NOMO-1 (cell line): Measurements from ENCODE around the gene C3orf18.

Experiments
- DNase-seq, 2 experiments: peaks; one replicate each; lab custom pipeline; 2025; ENCODE audit not compliant: unreplicated experiment in 2 of 2; lab: John Stamatoyannopoulos, UW

C3orf18 gene

GRCh38 chr3:50581459-50581842 is 13.9 kb upstream of the C3orf18 start:
- DNase-seq: no peak

GRCh38 chr3:50580683-50581458 is 13.3 kb upstream of the C3orf18 start:
- no peak for DNase-seq

GRCh38 chr3:50577348-50577747 is 9.8 kb upstream of the C3orf18 start:
- DNase-seq: no peak

- no peak for DNase-seq
Measured at GRCh38 chr3:50575372-50575771, 7.8 kb upstream of the C3orf18 start.

GRCh38 chr3:50574444-50574831 is 6.9 kb upstream of the C3orf18 start:
- DNase-seq: no peak

- no peak for DNase-seq
Measured at GRCh38 chr3:50573566-50574443, 6.3 kb upstream of the C3orf18 start.

- DNase-seq: no peak
Measured at GRCh38 chr3:50572801-50573371, 5.3 kb upstream of the C3orf18 start.

- peak; percentile 53 to 71 for DNase-seq
Measured at GRCh38 chr3:50572158-50572557, 4.6 kb upstream of the C3orf18 start.

- no peak for DNase-seq
Measured at GRCh38 chr3:50571486-50571885, 3.9 kb upstream of the C3orf18 start.

GRCh38 chr3:50570508-50571279 is 3.1 kb upstream of the C3orf18 start:
- no peak for DNase-seq

GRCh38 chr3:50568947-50569749 is 1.6 kb upstream of the C3orf18 start, which contains the start of gene HEMK1:
HEMK1 (plus strand) TSS chr3:50569522; CDS start chr3:50571105, 1,583 bp downstream.
- DNase-seq: peak; percentile 86 to 89

GRCh38 chr3:50567011-50567385 is 549 bp downstream of the C3orf18 start:
- DNase-seq: no peak

GRCh38 chr3:50564321-50564720 is 3.2 kb downstream of the C3orf18 start:
- no peak for DNase-seq

- DNase-seq: no peak
Measured at GRCh38 chr3:50563867-50564266, 3.7 kb downstream of the C3orf18 start.

- DNase-seq: no peak
Measured at GRCh38 chr3:50562861-50563260, 4.7 kb downstream of the C3orf18 start.

- no peak for DNase-seq
Measured at GRCh38 chr3:50559702-50560101, 7.8 kb downstream of the C3orf18 start.

- no peak for DNase-seq
Measured at GRCh38 chr3:50557915-50558314, 9.6 kb downstream of the C3orf18 start.

GRCh38 chr3:50557106-50557505 is 10.4 kb downstream of the C3orf18 start:
- DNase-seq: no peak

- no peak for DNase-seq
Measured at GRCh38 chr3:50554553-50554952, 13.0 kb downstream of the C3orf18 start.

GRCh38 chr3:50552598-50552997 is 14.9 kb downstream of the C3orf18 start:
- no peak for DNase-seq
